H9 (cell line): Measurements from ENCODE around the gene CDC5L. TPM values are rescaled to one million over a fixed set of nuclear protein-coding genes. Genes with fewer than 3 reads are reported as not detected.

Source experiments
- DNase-seq: peaks from one replicate; pipeline ENCODE4 v3.0.0-alpha.2; 2017
- H2AFZ ChIP-seq: one replicate; pipeline ENCODE4 v1.6.1; 2013; ENCODE audit warnings: mild to moderate bottlenecking, low read length, control low read depth, moderate library complexity
- H2AK5ac ChIP-seq: 2 replicates; pipeline ENCODE4 v1.6.1; 2013; ENCODE audit warnings: low read length, control low read depth, mixed read lengths; ENCODE audit not compliant: insufficient read length
- H2BK120ac ChIP-seq: one replicate; pipeline ENCODE4 v1.6.1; 2013; ENCODE audit warnings: low read depth, mild to moderate bottlenecking, low read length, control low read depth, inconsistent platforms; ENCODE audit not compliant: poor library complexity, severe bottlenecking
- H2BK12ac ChIP-seq: 2 replicates; pipeline ENCODE4 v1.6.1; 2013; ENCODE audit warnings: low read length, control low read depth, mixed read lengths, low read depth; ENCODE audit not compliant: insufficient read length
- H2BK15ac ChIP-seq: 2 replicates; pipeline ENCODE4 v1.6.1; 2013; ENCODE audit warnings: low read depth, low read length, control low read depth
- H2BK20ac ChIP-seq: one replicate; pipeline ENCODE4 v1.6.1; 2013; ENCODE audit warnings: low read depth, mild to moderate bottlenecking, low read length, control low read depth, inconsistent platforms; ENCODE audit not compliant: poor library complexity, severe bottlenecking
- H2BK5ac ChIP-seq: 2 replicates; pipeline ENCODE4 v1.6.1; 2013; ENCODE audit warnings: low read length, control low read depth, mixed read lengths; ENCODE audit not compliant: insufficient read length
- H3K14ac ChIP-seq: 2 replicates; pipeline ENCODE4 v1.6.1; 2013; ENCODE audit warnings: low read length, control low read depth; ENCODE audit not compliant: insufficient read depth
- H3K18ac ChIP-seq: 2 replicates; pipeline ENCODE4 v1.6.1; 2013; ENCODE audit warnings: low read depth, mild to moderate bottlenecking, mixed read lengths, low read length, control low read depth; ENCODE audit not compliant: insufficient read length
- H3K23ac ChIP-seq: 2 replicates; pipeline ENCODE4 v1.6.1; 2013; ENCODE audit warnings: low read length, control low read depth, mixed read lengths, low read depth; ENCODE audit not compliant: insufficient read length
- H3K23me2 ChIP-seq: 2 replicates; pipeline ENCODE4 v1.6.1; 2013; ENCODE audit warnings: low read depth, mild to moderate bottlenecking, mixed read lengths, low read length, control low read depth; ENCODE audit not compliant: insufficient read length, poor library complexity, severe bottlenecking
- H3K27ac ChIP-seq: 2 replicates; pipeline ENCODE4 v1.5.1; 2013; ENCODE audit warnings: low read length, control low read depth, mixed read lengths, low read depth; ENCODE audit not compliant: insufficient read length
- H3K27me3 ChIP-seq: 2 replicates; pipeline ENCODE4 v1.6.1; 2013; ENCODE audit warnings: low read length, control low read depth, inconsistent platforms; ENCODE audit not compliant: insufficient read depth
- H3K4ac ChIP-seq: 2 replicates; pipeline ENCODE4 v1.6.1; 2013; ENCODE audit warnings: low read depth, mild to moderate bottlenecking, control low read depth, inconsistent platforms, low read length, moderate library complexity
- H3K4me1 ChIP-seq: 2 replicates; pipeline ENCODE4 v1.6.1; 2013; ENCODE audit warnings: low read length, control low read depth, inconsistent platforms; ENCODE audit not compliant: insufficient read depth
- H3K4me2 ChIP-seq: 2 replicates; pipeline ENCODE4 v1.6.1; 2013; ENCODE audit warnings: low read length, control low read depth, mixed read lengths; ENCODE audit not compliant: insufficient read length, insufficient read depth
- H3K56ac ChIP-seq: 2 replicates; pipeline ENCODE4 v1.6.1; 2013; ENCODE audit warnings: low read depth, mild to moderate bottlenecking, mixed read lengths, low read length, control low read depth; ENCODE audit not compliant: insufficient read length
- H3K79me1 ChIP-seq: 2 replicates; pipeline ENCODE4 v1.6.1; 2013; ENCODE audit warnings: low read depth, mild to moderate bottlenecking, moderate library complexity, low read length, control low read depth, inconsistent platforms; ENCODE audit not compliant: insufficient read depth, poor library complexity, severe bottlenecking
- H3K79me2 ChIP-seq: 2 replicates; pipeline ENCODE4 v1.6.1; 2013; ENCODE audit warnings: low read length, control low read depth, inconsistent platforms; ENCODE audit not compliant: insufficient read depth
- H3K9ac ChIP-seq: 2 replicates; pipeline ENCODE4 v1.6.1; 2013; ENCODE audit warnings: low read length, control low read depth, mixed read lengths; ENCODE audit not compliant: insufficient read length; ENCODE audit errors: extremely low read depth
- H3K9me3 ChIP-seq: one replicate; pipeline ENCODE4 v1.6.1; 2013; ENCODE audit warnings: low read depth, low read length, inconsistent platforms; ENCODE audit not compliant: control insufficient read depth
- H3T11ph ChIP-seq: one replicate; pipeline ENCODE4 v1.6.1; 2013; ENCODE audit warnings: mild to moderate bottlenecking, low read length, control low read depth, inconsistent platforms
- H4K20me1 ChIP-seq: one replicate; pipeline ENCODE4 v1.6.1; 2013; ENCODE audit not compliant: control insufficient read depth, insufficient read length, insufficient read depth
- H4K5ac ChIP-seq: 2 replicates; pipeline ENCODE4 v1.6.1; 2013; ENCODE audit warnings: low read depth, mild to moderate bottlenecking, mixed read lengths, low read length, control low read depth; ENCODE audit not compliant: insufficient read length
- H4K8ac ChIP-seq: replicated peaks from 2 replicates; pipeline ENCODE4 v1.6.1; 2013; ENCODE audit warnings: low read length, control low read depth, mixed read lengths, low read depth; ENCODE audit not compliant: insufficient read length
- H4K91ac ChIP-seq: 2 replicates; pipeline ENCODE4 v1.6.1; 2013; ENCODE audit warnings: low read depth, mild to moderate bottlenecking, moderate library complexity, mixed read lengths, low read length, control low read depth; ENCODE audit not compliant: insufficient read length
- H3K27ac Mint-ChIP-seq, 3 experiments: 2 replicates in 2 of 3; 3 replicates in 1 of 3; pipeline ENCODE4 v1.8.0; 2020 to 2021; ENCODE audit warnings: mixed read lengths in 3 of 3, mild to moderate bottlenecking in 1 of 3, moderate library complexity in 1 of 3
- H3K27me3 Mint-ChIP-seq: 2 replicates; pipeline ENCODE4 v1.8.0; 2021; ENCODE audit warnings: low read depth, mild to moderate bottlenecking, moderate library complexity, mixed read lengths
- H3K36me3 Mint-ChIP-seq, 3 experiments: 2 replicates in 2 of 3; 3 replicates in 1 of 3; pipeline ENCODE4 v1.8.0; 2020 to 2021; ENCODE audit warnings: low read depth in 3 of 3, mixed read lengths in 3 of 3; ENCODE audit not compliant: insufficient read depth in 1 of 3
- H3K4me1 Mint-ChIP-seq, 2 experiments: 2 replicates each; pipeline ENCODE4 v1.8.0; 2020; ENCODE audit warnings: mixed read lengths in 2 of 2
- H3K4me3 Mint-ChIP-seq, 2 experiments: 2 replicates in 1 of 2; 3 replicates in 1 of 2; pipeline ENCODE4 v1.8.0; 2020 to 2021; ENCODE audit warnings: mild to moderate bottlenecking in 2 of 2, mixed read lengths in 2 of 2, moderate library complexity in 1 of 2
- H3K9me3 Mint-ChIP-seq, 2 experiments: 2 replicates in 1 of 2; 3 replicates in 1 of 2; pipeline ENCODE4 v1.8.0; 2020; ENCODE audit warnings: mild to moderate bottlenecking in 2 of 2, mixed read lengths in 2 of 2, moderate library complexity in 1 of 2
- WGBS: extraction: QIAGEN DNeasy Blood & Tissue Kit; methylation state at CpG from one replicate; pipeline ENCODE4 v1.1.7; 2013; ENCODE audit warnings: missing lambda C conversion rate, low lambda C conversion rate, mixed read lengths; ENCODE audit not compliant: insufficient read length; ENCODE audit errors: extremely low coverage; 5-methylcytosine and 5-hydroxymethylcytosine counted together
- total RNA-seq: library from RNA; stranded (reverse); gene quantifications from 2 replicates; pipeline ENCODE4 v1.2.1, GENCODE V29; 2021
- TF ChIP-seq, protein P1 (sequence below): fragments of 200-600 bp; sonication (generic); conservative IDR thresholded peaks from 3 replicates; pipeline ENCODE4 v1.8.0; 2021; ENCODE audit warnings: antibody characterized with exemption, mild to moderate bottlenecking

The CDC5L gene
- total RNA-seq, 1 experiment from 2014 or later, result 34.3 TPM

DNA sequence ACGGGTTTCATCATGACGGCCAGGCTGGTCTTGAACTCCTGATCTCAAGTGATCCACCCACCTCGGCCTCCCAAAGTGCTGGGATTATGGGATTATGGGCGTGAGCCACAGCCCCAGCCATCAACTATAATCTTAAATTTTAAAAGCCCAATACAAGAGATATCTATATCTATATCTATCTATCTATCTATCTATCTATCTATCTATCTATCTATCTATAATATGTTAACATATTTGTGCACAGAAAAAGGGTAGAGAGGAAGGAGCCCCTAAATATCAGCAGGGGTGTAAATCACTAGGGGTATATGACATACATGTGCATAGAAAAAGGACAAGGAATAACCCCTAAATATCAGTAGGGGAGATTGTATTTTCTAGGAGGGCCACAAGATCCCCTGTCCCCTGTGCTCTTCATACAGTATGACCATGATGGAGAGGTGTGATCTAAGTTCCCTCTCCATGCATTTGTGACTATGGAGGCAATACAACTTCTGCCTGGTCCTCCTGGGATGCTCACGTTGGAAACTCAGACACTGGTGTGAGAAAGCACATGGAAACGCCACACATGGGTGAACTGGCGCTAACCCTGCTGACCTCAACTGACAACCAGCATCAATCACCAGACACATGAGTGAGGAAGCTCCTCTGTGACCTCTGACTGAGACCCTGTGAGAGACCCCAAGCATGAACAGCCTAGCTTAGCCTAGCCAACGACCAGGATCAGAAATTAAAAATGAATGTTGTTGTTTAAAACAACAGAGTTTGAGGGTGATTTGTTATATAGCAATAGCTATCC lies 46.2 kb upstream of the CDC5L start:
- Histone ChIP-seq H4K8ac (no peak overlapping the region), H2BK120ac (no peak overlapping the region), H2BK12ac (no peak overlapping the region), H3K18ac (no peak overlapping the region), H3K56ac (no peak overlapping the region), H2BK15ac (no peak overlapping the region), H3K9ac (no peak overlapping the region), H2AK5ac (no peak overlapping the region), H3K27me3 (no peaks in the 10 kb centered on the region), H3K4me2 (no peak overlapping the region), H3K79me1 (no peaks in the 10 kb centered on the region), H3K9me3 (no peaks in the 10 kb centered on the region), H2AFZ (no peak overlapping the region), H3K23ac (no peak overlapping the region), H3K4ac (no peak overlapping the region), H2BK20ac (no peak overlapping the region), H3K14ac (no peak overlapping the region), H3K4me1 (0 out of 2 replicates have a peak, but pooled peaks cover 2% of the 10 kb centered on the region), H4K5ac (no peak overlapping the region), H4K20me1 (no peaks in the 10 kb centered on the region), H3K23me2 (no peaks in the 10 kb centered on the region), H3K27ac (no peak overlapping the region), H2BK5ac (no peak overlapping the region), H3T11ph (no peak overlapping the region), H3K79me2 (no peaks in the 10 kb centered on the region), H4K91ac (no peak overlapping the region)
- Mint-ChIP-seq H3K27ac (no peak overlapping the region; a peak in 1 of 7 replicates), H3K4me3 (no peak overlapping the region), H3K27me3 (peaks cover 5% of the 10 kb centered on the region), H3K36me3 (no peaks in the 10 kb centered on the region), H3K9me3 (no peaks in the 10 kb centered on the region), H3K4me1 (peaks cover 24 to 25% of the 10 kb centered on the region in 2 experiments)
- WGBS, result no CpG with 5 or more reads among the region's 8 CpGs
- TF ChIP-seq, protein P1, sequence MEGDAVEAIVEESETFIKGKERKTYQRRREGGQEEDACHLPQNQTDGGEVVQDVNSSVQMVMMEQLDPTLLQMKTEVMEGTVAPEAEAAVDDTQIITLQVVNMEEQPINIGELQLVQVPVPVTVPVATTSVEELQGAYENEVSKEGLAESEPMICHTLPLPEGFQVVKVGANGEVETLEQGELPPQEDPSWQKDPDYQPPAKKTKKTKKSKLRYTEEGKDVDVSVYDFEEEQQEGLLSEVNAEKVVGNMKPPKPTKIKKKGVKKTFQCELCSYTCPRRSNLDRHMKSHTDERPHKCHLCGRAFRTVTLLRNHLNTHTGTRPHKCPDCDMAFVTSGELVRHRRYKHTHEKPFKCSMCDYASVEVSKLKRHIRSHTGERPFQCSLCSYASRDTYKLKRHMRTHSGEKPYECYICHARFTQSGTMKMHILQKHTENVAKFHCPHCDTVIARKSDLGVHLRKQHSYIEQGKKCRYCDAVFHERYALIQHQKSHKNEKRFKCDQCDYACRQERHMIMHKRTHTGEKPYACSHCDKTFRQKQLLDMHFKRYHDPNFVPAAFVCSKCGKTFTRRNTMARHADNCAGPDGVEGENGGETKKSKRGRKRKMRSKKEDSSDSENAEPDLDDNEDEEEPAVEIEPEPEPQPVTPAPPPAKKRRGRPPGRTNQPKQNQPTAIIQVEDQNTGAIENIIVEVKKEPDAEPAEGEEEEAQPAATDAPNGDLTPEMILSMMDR, result no peak
- no peak for DNase-seq
